SK-N-SH treated with all-trans-retinoic acid at 6 μM for 48 hours (cell line): ENCODE results near the gene ACIN1.
A peak's percentile ranks its signal among the peaks of the same experiment; 100 is the strongest.

ENCODE experiments used
- ATAC-seq: fragments of 200-7000 bp; cut with Tn5 transposase; 3 replicates; pipeline ENCODE4 v1.9.1; 2020; ENCODE audit warnings: mild to moderate bottlenecking, moderate library complexity
- BACH2 ChIP-seq: fragments of 250-450 bp; sonication (Bioruptor Pico); IDR thresholded peaks from 2 replicates; pipeline ENCODE4 v1.9.0; 2021; ENCODE audit warnings: mild to moderate bottlenecking, borderline replicate concordance
- CSDC2 ChIP-seq: fragments of 250-450 bp; sonication (Bioruptor Pico); IDR thresholded peaks from 2 replicates; pipeline ENCODE4 v1.5.0; 2020; ENCODE audit warnings: mild to moderate bottlenecking, moderate library complexity
- ESRRG ChIP-seq: fragments of 250-450 bp; sonication (Bioruptor Pico); IDR thresholded peaks from 2 replicates; pipeline ENCODE4 v1.6.1; 2021; ENCODE audit warnings: mild to moderate bottlenecking
- ISL1 ChIP-seq: fragments of 250-450 bp; sonication (Bioruptor Pico); IDR thresholded peaks from 2 replicates; pipeline ENCODE4 v2.1.2; 2022; ENCODE audit warnings: mild to moderate bottlenecking, moderate library complexity
- OSR1 ChIP-seq: fragments of 250-450 bp; sonication (Bioruptor Pico); IDR thresholded peaks from 2 replicates; pipeline ENCODE4 v1.8.0; 2022; ENCODE audit warnings: moderate library complexity, mild to moderate bottlenecking, inconsistent platforms
- RARB ChIP-seq: fragments of 250-450 bp; sonication (Bioruptor Pico); IDR thresholded peaks from 2 replicates; pipeline ENCODE4 v1.8.0; 2021; ENCODE audit warnings: mild to moderate bottlenecking, moderate library complexity
- SNAI2 ChIP-seq: fragments of 250-450 bp; sonication (Bioruptor Pico); IDR thresholded peaks from 2 replicates; pipeline ENCODE4 v1.5.0; 2020; ENCODE audit warnings: mild to moderate bottlenecking, moderate library complexity
- TCF4 ChIP-seq: fragments of 250-450 bp; sonication (Bioruptor Pico); IDR thresholded peaks from 2 replicates; pipeline ENCODE4 v1.8.0; 2021; ENCODE audit warnings: mild to moderate bottlenecking, moderate library complexity, borderline replicate concordance
- TOX ChIP-seq: fragments of 250-450 bp; sonication (Bioruptor Pico); IDR thresholded peaks from 2 replicates; pipeline ENCODE4 v1.8.0; 2021; ENCODE audit warnings: mild to moderate bottlenecking, moderate library complexity, borderline replicate concordance
- ZC3H10 ChIP-seq: fragments of 250-450 bp; sonication (Bioruptor Pico); IDR thresholded peaks from 2 replicates; pipeline ENCODE4 v1.5.1; 2021; ENCODE audit warnings: mild to moderate bottlenecking, moderate library complexity
- ZFP3 ChIP-seq: fragments of 250-450 bp; sonication (Bioruptor Pico); IDR thresholded peaks from 2 replicates; pipeline ENCODE4 v1.5.0; 2020; ENCODE audit warnings: mild to moderate bottlenecking, moderate library complexity
- ZNF565 ChIP-seq: fragments of 450-650 bp; formaldehyde crosslinking; conservative IDR thresholded peaks from 2 replicates; pipeline ENCODE4 v1.5.0; 2020; ENCODE audit warnings: low read depth, mild to moderate bottlenecking, moderate library complexity
- ZNF70 ChIP-seq: fragments of 450-650 bp; formaldehyde crosslinking; IDR thresholded peaks from 2 replicates; pipeline ENCODE4 v1.5.0; 2020; ENCODE audit warnings: mild to moderate bottlenecking, moderate library complexity
- TF ChIP-seq, protein P1 (sequence below): fragments of 250-450 bp; sonication (Bioruptor Pico); IDR thresholded peaks from 2 replicates; pipeline ENCODE4 v1.8.0; 2021; ENCODE audit warnings: low read depth, mild to moderate bottlenecking, moderate library complexity, borderline replicate concordance
- TF ChIP-seq, protein P2 (sequence below): fragments of 250-450 bp; sonication (Bioruptor Pico); IDR thresholded peaks from 2 replicates; pipeline ENCODE4 v1.5.1; 2021; ENCODE audit warnings: mild to moderate bottlenecking, moderate library complexity
- TF ChIP-seq, protein P3 (sequence below): fragments of 250-450 bp; sonication (Bioruptor Pico); IDR thresholded peaks from 2 replicates; pipeline ENCODE4 v1.5.0; 2020; ENCODE audit warnings: mild to moderate bottlenecking, moderate library complexity
- TF ChIP-seq, protein P4 (sequence below): fragments of 250-450 bp; sonication (Bioruptor Pico); IDR thresholded peaks from 2 replicates; pipeline ENCODE4 v1.5.1; 2020; ENCODE audit warnings: low read depth, mild to moderate bottlenecking, moderate library complexity

ACIN1 gene

DNA sequence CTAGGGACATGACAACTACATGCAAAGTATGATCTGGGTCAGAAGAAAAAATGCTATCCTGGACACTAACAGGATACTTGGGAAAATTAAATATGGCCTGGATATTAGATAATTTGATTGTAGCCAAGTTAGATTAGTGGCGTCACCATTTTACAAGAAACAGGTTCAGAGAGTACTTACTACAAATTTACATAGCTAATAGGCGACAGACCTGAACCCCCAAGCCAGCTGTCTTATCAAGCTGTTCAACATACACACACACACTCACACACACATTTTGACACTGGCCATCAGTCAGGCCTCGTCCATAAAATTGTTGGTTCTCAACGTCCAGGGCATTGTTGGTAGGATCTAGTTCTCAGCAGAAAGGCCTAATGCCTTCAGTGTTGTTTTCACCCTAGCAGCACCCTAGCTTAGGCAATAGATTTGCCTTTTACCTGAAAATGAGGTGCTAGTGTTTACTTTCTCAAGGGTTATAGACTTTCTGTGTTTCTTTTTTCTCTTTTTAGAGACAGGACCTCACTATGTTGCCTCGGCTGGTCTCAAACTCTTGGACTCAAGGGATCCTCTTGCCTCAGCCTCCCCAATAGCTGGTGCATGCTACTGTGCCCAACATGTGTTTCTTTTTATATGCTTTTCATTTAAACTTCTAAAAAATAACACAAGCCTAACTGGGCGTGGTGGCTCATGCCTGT, 81.7 kb downstream of the ACIN1 start:
- ATAC-seq: peak; percentile 29; the same call in 1 of the 3 replicates
- peak; percentile 79; the same call in 1 of the 2 replicates for TF ChIP-seq TCF4 (CRISPR knock-in tag)
- TF ChIP-seq, protein P1, sequence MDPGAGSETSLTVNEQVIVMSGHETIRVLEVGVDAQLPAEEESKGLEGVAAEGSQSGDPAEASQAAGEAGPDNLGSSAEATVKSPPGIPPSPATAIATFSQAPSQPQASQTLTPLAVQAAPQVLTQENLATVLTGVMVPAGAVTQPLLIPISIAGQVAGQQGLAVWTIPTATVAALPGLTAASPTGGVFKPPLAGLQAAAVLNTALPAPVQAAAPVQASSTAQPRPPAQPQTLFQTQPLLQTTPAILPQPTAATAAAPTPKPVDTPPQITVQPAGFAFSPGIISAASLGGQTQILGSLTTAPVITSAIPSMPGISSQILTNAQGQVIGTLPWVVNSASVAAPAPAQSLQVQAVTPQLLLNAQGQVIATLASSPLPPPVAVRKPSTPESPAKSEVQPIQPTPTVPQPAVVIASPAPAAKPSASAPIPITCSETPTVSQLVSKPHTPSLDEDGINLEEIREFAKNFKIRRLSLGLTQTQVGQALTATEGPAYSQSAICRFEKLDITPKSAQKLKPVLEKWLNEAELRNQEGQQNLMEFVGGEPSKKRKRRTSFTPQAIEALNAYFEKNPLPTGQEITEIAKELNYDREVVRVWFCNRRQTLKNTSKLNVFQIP (CRISPR knock-in tag): no peak
- TF ChIP-seq ZNF70 (CRISPR knock-in tag): 0 out of 2 replicates have a peak, but pooled peaks have one; percentile 20
- TF ChIP-seq, all 23 proteins: peak for 2

DNA sequence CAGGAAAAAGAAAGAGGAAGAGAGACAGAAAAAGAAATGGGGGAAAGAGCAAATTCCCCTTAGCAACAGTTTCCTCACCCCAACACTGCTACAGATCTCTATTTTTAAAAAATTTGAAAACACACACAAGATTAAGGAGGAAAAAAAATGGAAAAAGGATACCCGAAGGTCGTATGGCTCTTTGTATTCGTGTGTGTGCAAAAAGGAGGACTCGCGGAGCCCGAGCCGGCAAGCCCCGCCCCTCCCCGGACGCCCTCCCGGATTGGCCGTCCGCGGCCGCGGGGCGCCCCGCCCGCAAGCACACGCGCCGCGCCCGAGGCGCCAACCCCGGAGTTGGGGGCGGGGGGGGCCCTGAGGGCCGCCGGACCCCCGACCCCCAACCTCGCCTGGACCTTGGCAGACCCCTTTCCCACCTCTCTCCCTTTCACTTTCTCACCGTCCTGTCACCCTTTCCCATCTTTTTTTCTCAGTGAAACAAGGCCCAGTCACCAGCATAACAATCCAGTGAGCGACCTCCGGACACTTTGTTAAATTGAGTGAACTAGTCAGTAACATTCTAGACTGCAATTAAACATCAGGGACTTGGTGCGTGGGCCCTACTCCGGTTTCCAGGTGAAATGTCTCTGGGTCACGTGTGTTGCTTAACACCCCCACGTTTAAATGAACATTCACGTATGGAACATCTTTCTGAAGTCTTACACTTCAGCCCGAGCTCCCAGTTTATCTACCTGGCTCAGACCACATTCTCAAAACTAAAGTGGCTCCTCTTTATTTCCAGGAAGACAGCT, 84.8 kb downstream of the ACIN1 start, which contains the start of gene C14orf93:
C14orf93 (minus strand) TSS at position 205 of the 788 bp plus-strand sequence. CDS start 11,120 bp downstream, outside the sequence.
- peak; percentile 25 for ATAC-seq
- no peak for TF ChIP-seq RARB
- TF ChIP-seq, protein P2, sequence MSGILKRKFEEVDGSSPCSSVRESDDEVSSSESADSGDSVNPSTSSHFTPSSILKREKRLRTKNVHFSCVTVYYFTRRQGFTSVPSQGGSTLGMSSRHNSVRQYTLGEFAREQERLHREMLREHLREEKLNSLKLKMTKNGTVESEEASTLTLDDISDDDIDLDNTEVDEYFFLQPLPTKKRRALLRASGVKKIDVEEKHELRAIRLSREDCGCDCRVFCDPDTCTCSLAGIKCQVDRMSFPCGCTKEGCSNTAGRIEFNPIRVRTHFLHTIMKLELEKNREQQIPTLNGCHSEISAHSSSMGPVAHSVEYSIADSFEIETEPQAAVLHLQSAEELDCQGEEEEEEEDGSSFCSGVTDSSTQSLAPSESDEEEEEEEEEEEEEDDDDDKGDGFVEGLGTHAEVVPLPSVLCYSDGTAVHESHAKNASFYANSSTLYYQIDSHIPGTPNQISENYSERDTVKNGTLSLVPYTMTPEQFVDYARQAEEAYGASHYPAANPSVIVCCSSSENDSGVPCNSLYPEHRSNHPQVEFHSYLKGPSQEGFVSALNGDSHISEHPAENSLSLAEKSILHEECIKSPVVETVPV (CRISPR knock-in tag): no peak
- no peak for TF ChIP-seq TCF4 (CRISPR knock-in tag)
- TF ChIP-seq TOX: no peak
- TF ChIP-seq ZNF70 (CRISPR knock-in tag): no peak
- TF ChIP-seq, protein P3, sequence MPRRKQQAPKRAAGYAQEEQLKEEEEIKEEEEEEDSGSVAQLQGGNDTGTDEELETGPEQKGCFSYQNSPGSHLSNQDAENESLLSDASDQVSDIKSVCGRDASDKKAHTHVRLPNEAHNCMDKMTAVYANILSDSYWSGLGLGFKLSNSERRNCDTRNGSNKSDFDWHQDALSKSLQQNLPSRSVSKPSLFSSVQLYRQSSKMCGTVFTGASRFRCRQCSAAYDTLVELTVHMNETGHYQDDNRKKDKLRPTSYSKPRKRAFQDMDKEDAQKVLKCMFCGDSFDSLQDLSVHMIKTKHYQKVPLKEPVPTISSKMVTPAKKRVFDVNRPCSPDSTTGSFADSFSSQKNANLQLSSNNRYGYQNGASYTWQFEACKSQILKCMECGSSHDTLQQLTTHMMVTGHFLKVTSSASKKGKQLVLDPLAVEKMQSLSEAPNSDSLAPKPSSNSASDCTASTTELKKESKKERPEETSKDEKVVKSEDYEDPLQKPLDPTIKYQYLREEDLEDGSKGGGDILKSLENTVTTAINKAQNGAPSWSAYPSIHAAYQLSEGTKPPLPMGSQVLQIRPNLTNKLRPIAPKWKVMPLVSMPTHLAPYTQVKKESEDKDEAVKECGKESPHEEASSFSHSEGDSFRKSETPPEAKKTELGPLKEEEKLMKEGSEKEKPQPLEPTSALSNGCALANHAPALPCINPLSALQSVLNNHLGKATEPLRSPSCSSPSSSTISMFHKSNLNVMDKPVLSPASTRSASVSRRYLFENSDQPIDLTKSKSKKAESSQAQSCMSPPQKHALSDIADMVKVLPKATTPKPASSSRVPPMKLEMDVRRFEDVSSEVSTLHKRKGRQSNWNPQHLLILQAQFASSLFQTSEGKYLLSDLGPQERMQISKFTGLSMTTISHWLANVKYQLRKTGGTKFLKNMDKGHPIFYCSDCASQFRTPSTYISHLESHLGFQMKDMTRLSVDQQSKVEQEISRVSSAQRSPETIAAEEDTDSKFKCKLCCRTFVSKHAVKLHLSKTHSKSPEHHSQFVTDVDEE (CRISPR knock-in tag): peak; percentile 50; the same call in 1 of the 2 replicates
- TF ChIP-seq, all 23 proteins: peak for 1

DNA sequence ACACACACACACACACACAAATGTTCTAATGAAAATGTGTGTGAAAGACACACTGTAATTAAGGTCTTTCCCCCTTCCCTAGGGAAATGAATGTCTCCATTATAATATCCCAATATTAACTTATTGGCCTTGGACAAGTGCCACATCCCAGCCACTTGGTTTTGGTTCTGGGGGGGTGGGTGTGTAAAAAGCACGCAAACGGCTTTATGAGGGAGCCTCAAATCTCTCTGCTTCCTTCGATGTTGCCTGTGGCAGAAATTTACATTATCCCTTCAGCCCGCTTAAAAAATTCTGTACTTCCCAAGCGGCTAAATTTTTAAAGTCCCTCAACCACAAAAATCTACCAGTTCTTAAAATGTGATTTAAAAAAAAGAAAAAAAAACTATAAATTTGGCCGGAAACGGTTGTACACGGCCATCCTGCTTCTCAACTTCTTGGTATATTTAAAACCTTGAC, 85.4 kb downstream of the ACIN1 start:
- TF ChIP-seq, protein P2 (CRISPR knock-in tag): no peak
- TF ChIP-seq ESRRG (CRISPR knock-in tag) (no peak), CSDC2 (no peak), ISL1 (no peak), ZNF565 (CRISPR knock-in tag) (no peak), SNAI2 (CRISPR knock-in tag) (no peak), BACH2 (no peak), TOX (no peak), ZC3H10 (CRISPR knock-in tag) (no peak), OSR1 (CRISPR knock-in tag) (no peak), ZFP3 (no peak), TCF4 (CRISPR knock-in tag) (no peak)
- TF ChIP-seq, protein P1 (CRISPR knock-in tag): no peak
- TF ChIP-seq, protein P4, sequence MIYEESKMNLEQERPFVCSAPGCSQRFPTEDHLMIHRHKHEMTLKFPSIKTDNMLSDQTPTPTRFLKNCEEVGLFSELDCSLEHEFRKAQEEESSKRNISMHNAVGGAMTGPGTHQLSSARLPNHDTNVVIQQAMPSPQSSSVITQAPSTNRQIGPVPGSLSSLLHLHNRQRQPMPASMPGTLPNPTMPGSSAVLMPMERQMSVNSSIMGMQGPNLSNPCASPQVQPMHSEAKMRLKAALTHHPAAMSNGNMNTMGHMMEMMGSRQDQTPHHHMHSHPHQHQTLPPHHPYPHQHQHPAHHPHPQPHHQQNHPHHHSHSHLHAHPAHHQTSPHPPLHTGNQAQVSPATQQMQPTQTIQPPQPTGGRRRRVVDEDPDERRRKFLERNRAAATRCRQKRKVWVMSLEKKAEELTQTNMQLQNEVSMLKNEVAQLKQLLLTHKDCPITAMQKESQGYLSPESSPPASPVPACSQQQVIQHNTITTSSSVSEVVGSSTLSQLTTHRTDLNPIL (CRISPR knock-in tag): no peak
- TF ChIP-seq, all 23 proteins: peak for 0
- ATAC-seq: no peak
